Stimulated activated CD8-positive, alpha-beta memory T cell treated with anti-CD3 and anti-CD28 coated beads, Interleukin-12 subunit alpha, Interleukin-12 subunit beta, amount 100 ng/mL, for 1 hour (primary cell): ENCODE data around the gene COL6A2.
A peak's percentile ranks its signal among the peaks of the same experiment; 100 is the strongest.
"Not testable (repeated sequence)": the region's sequence is repeated elsewhere in the genome, so short reads cannot be mapped to it uniquely, and the experiment has no call there.

Experiments used
- DNase-seq: peaks from one replicate; pipeline ENCODE4 v3.0.0-alpha.2; 2020; ENCODE audit warnings: low read depth

The COL6A2 gene

GRCh38 chr21:46097336-46098293, at the start of gene COL6A2:
TSS of gene COL6A2 (plus strand) at chr21:46098112.
- DNase-seq = peak; percentile 33

GRCh38 chr21:46048926-46049889, 48.7 kb upstream of the COL6A2 start:
- no peak for DNase-seq

- DNase-seq = no peak
Observed at GRCh38 chr21:46049890-46050667, 47.8 kb upstream of the COL6A2 start.

GRCh38 chr21:46050668-46051378, 47.1 kb upstream of the COL6A2 start:
- DNase-seq = no peak

GRCh38 chr21:46051379-46051770, 46.5 kb upstream of the COL6A2 start:
- no peak for DNase-seq

- no peak for DNase-seq
Observed at GRCh38 chr21:46051821-46052675, 45.9 kb upstream of the COL6A2 start.

GRCh38 chr21:46052703-46053651, 44.9 kb upstream of the COL6A2 start:
- no peak for DNase-seq

- DNase-seq = no peak
Observed at GRCh38 chr21:46054031-46054430, 43.9 kb upstream of the COL6A2 start.

GRCh38 chr21:46054451-46054881, 43.4 kb upstream of the COL6A2 start:
- no peak for DNase-seq

GRCh38 chr21:46055863-46056281, 42.0 kb upstream of the COL6A2 start:
- no peak for DNase-seq

- DNase-seq = no peak
Observed at GRCh38 chr21:46056450-46056903, 41.4 kb upstream of the COL6A2 start.

GRCh38 chr21:46057111-46057709, 40.7 kb upstream of the COL6A2 start:
- DNase-seq = no peak

- DNase-seq = no peak
Observed at GRCh38 chr21:46057710-46058241, 40.1 kb upstream of the COL6A2 start.

GRCh38 chr21:46058431-46059145, 39.3 kb upstream of the COL6A2 start:
- DNase-seq = no peak

GRCh38 chr21:46059195-46059594, 38.7 kb upstream of the COL6A2 start:
- DNase-seq = no peak

GRCh38 chr21:46059711-46060455, 38.0 kb upstream of the COL6A2 start:
- not testable (repeated sequence) for DNase-seq

- DNase-seq = no peak
Observed at GRCh38 chr21:46060596-46061061, 37.3 kb upstream of the COL6A2 start.
